22Rv1 (cell line): ENCODE data around the gene RBM4B.

Experiments
- CTCF ChIP-seq: fragments of 450-650 bp; IDR thresholded peaks from 2 replicates; pipeline ENCODE4 v1.5.1; 2017; ENCODE audit warnings: mild to moderate bottlenecking
- ZFX ChIP-seq: fragments of 450-650 bp; IDR thresholded peaks from 2 replicates; pipeline ENCODE4 v1.6.1; 2017; ENCODE audit warnings: antibody characterized with exemption, borderline replicate concordance

GRCh38 chr11:66632952-66633351 lies 44.7 kb downstream of the RBM4B start:
- no peak for TF ChIP-seq CTCF
- no peak for TF ChIP-seq ZFX
